HG03095 (cell line): ENCODE results near the gene MRGPRX4.

Source experiments
- ATAC-seq: cut with Tn5 transposase; IDR thresholded peaks from one replicate; pipeline ENCODE4 v1.9.1; 2021; ENCODE audit warnings: moderate library complexity; ENCODE audit not compliant: unreplicated experiment

Gene MRGPRX4

GRCh38 chr11:18209058-18209457 is 36.4 kb downstream of the MRGPRX4 start:
- no peak for ATAC-seq

GRCh38 chr11:18221274-18221876 is 48.7 kb downstream of the MRGPRX4 start:
- no peak for ATAC-seq

- ATAC-seq, result no peak
These were observed 50.3 kb downstream of the MRGPRX4 start for GRCh38 chr11:18222814-18223421.
